Right lung (tissue), 10 donors: ENCODE measurements around the gene PKHD1. TPM values are rescaled to one million over a fixed set of nuclear protein-coding genes. Genes with fewer than 3 reads are reported as not detected.

Experiments
- DNase-seq, 2 donors: peaks; one replicate each; pipeline ENCODE4 v3.0.0-alpha.2; 2013
- long read RNA-seq, 8 donors: transcript quantifications; one replicate each; lab custom pipeline, GENCODE V29; 2026
- polyA plus RNA-seq, 5 donors: library from polyadenylated mRNA; unstranded; fragments of 120-200 nt; gene quantifications; one replicate each; pipeline versions ENCODE4 v1.2.1 to v1.2.3, GENCODE V29; 2013; ENCODE audit warnings: inconsistent platforms in 1 of 5, low replicate concordance in 1 of 5; ENCODE audit not compliant: insufficient read length in 5 of 5, insufficient read depth in 1 of 5

The PKHD1 gene
- polyA plus RNA-seq, result 1 to 10 TPM; 3.2 to 7.6 (median 6.4) TPM
- long read RNA-seq, donor 1, result 0 reads
- long read RNA-seq, donor 2, result 0 reads
- long read RNA-seq, donor 3, partial matches to known transcripts, result 6 of 6 reads
- long read RNA-seq, donor 3, other reads (novel, unspliced or antisense), result 0 of 6 reads
- long read RNA-seq, donor 4, result 0 reads
- long read RNA-seq, donor 5, result 0 reads
- long read RNA-seq, donor 6, result 0 reads
- long read RNA-seq, donor 7, result 0 reads
- long read RNA-seq, donor 8, result 0 reads

GRCh38 chr6:52087498-52087999 is at the start of gene PKHD1:
Gene PKHD1, minus strand, starts transcription at chr6:52087613. Its CDS starts 2,680 bp downstream, at chr6:52084933.
- peak; percentile 58 to 59 for DNase-seq

GRCh38 chr6:52136934-52137467 is 49.6 kb upstream of the PKHD1 start:
- no peak for DNase-seq

DNA sequence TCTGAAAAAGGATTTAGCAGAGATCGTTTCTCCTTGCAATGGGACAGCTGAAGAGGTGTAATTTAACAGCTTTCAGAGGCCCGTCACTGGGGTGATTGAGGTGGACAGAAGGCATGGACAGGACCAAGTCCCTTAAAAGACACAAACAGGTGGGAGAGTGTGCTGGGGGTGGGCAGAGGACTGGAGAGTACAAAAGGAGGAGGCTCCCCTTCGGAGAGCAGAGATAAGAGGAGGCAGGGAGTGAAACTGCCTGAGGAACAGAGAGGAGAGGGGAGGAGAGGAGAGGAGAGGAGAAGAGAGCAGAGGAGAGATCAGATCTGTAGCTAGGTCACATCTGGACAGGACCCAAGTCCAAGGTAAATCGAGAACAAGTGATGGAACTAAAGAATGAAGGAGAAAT is 48.6 kb upstream of the PKHD1 start:
- no peak for DNase-seq

- no peak for DNase-seq
These were observed 47.8 kb upstream of the PKHD1 start for GRCh38 chr6:52135217-52135616.

- DNase-seq, result no peak
These were observed 46.6 kb upstream of the PKHD1 start for GRCh38 chr6:52134011-52134410.

- DNase-seq, result no peak
These were observed 45.9 kb upstream of the PKHD1 start for GRCh38 chr6:52133324-52133723.

GRCh38 chr6:52132292-52132691 is 44.9 kb upstream of the PKHD1 start:
- DNase-seq, result no peak

GRCh38 chr6:52130440-52130839 is 43.0 kb upstream of the PKHD1 start:
- DNase-seq, result no peak

GRCh38 chr6:52127957-52128356 is 40.5 kb upstream of the PKHD1 start:
- no peak for DNase-seq

DNA sequence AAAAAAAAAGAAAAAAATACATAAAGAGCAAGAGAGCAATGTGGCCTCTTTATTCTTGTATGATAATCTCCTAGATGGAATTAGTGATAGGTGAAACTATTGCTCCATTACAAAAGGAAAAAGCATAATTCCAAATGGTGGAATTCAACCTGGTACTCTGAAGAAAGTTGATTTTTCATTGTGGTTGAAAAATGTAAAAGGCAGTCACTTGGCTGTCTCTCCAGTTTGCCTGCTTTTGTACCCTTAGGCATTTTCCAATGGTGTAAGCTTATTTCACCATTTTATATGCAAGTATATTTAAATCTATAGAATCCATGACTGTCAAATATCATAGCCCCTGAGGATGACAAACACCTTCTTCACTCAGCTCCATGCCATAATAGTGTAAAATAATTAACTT is 38.8 kb upstream of the PKHD1 start:
- DNase-seq, result no peak

DNA sequence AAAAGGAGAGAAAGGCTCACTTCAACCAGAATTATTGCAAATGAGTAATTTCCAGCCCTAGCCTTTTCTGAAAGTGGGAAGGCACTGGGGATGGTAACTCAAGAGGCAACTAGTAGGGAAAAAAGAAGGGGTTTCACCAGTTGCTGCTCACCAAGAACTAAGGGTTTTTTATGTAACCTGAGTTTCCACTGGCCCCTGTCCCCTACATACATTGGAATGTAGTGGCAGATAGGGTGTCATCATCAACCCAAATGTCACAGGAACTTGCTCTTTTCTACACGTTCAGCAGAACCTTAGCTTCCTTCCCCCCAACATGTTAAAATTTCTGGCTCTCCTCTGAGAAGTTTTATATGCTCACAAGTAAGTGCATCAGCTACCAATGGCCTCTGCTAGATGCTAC is 38.2 kb upstream of the PKHD1 start:
- DNase-seq, result no peak

DNA sequence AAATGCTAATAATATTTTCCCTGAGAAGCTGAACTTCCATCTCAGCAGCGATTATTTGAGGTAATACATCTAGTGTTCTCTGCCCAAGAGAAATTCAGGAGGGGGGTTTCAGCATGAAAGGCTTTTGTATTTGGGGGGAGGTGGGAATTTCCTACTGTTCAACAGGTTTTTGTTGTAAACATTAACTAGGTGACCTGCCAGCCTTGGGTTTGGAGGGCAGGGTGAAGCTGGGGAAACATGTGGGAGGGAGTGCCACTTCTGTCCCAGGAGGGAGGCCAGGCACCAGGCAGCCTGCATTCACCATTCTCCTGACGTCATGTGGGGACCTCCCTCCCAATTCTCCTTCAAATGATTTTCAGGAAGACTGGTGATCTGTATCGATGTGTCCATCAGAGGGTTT is 37.7 kb upstream of the PKHD1 start:
- peak in 1 of 2 donors; percentile 18 for DNase-seq

GRCh38 chr6:52124126-52125121 is 37.0 kb upstream of the PKHD1 start:
- DNase-seq, result no peak

DNA sequence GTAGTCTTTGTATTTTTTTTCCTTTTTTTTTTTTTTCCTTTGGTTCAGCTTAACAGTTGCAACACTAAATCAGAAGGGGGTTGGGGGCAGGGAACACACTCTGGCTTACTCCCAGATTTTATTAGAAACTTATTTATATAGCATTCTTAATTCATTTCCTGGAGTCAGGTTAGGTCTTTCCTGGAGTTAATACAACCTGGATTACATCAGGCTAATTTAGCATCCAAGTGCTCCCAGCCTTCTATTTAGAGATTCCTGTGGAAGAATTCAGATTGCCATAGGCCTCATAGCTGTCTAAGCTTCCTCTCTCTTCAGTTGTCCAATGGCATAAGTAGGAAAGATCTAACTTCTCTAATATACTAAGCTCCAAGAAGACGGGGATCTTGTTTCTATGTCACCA is 35.8 kb upstream of the PKHD1 start:
- DNase-seq, result no peak

GRCh38 chr6:52117352-52117751 is 29.9 kb upstream of the PKHD1 start:
- DNase-seq, result no peak

DNA sequence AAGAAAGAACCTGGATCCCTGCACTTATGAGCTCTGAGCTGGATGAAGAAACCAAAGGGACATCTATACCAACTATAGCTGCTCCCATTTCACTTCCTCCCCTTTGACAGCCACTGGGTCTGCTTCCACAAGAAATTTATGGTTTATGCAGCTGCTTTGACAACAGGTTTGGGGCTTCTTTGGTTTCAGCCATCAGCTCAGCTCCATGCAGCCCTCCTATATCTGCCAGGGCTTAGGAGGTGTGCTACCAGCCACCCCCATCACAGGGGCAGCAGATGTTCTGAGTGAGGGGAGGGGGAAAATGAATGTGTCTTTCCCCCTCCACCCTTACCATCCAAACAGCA is 29.2 kb upstream of the PKHD1 start:
- DNase-seq, result no peak

DNA sequence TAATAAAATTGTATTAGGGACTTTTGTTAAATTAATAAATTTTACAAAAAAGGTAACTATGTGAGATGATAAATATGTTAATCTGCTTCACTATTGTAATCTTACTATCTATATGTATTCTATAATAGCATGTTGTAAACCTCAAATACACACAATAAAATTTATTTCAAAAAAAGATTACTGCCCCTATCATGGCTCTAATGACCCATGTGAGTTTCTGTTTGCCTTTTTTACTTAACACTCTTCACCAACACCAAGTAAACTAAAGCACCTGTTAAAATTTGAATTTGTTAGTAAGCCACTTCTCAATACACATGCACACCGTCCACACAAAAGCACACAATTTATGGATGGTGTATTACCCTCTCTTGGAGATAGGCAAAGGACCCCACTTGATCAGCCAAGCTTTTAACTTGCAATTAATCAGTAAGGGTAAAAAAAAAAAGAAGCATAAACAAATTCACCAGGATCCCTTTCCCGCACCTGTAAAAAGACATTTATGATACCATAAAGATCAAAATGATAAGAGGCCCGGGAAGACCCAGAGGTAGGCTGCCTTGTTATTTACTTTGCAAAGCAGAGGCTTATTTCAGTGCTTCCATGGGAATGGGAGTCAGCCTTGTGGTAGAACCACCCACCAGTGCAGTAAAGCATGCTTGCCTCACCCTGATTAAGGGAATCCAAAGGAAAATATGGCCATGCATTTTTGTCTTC is 28.6 kb upstream of the PKHD1 start:
- DNase-seq, result no peak

DNA sequence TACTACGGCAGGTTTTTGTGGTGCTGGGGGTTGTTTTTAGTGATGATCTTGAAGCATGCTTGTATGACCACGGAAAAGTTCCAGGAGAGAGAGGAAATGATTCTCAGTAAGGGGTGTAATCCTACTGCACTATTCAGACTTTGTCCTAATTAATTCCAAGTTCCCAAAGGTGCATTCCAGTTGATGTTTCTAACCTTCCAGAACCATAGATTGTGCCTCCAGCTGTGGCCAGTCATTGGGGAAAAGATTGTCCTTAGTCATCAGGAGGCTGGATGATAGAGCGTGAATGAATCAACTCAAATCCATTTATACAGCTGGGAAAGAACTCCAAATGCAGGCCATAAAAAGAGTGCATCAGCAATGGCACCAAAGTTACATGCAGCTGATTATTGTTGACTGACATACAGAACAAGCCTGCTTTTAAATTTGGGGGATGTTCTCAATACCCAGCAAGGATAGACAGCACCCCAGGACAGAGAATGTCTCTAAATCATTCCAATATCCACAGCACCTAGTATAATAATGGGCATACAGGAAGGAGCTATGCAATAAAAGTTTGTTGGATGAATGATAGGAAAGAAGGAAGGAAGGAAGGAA is 27.8 kb upstream of the PKHD1 start:
- DNase-seq, result no peak

- no peak for DNase-seq
These were observed 21.8 kb upstream of the PKHD1 start for GRCh38 chr6:52109171-52109571.

DNA sequence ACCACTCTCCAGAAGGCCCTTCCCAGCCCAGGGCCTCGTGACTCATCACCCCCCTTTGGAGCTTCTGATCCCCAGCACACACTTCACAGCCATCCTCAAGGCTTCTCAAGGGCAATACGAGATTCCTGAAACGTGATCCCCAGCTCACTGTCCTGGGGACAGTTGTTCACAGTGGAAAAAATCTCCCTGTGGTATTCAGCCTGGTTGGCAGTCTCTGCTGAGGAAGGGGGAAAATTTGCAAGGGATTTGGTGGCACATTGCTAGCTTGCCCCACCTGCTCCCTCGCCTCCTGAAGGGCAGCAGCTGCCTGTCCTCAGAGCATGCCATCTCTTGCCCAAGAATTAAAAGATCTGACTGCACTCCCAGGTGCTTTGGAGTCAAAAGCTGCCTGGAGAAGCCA is 20.7 kb upstream of the PKHD1 start:
- no peak for DNase-seq

DNA sequence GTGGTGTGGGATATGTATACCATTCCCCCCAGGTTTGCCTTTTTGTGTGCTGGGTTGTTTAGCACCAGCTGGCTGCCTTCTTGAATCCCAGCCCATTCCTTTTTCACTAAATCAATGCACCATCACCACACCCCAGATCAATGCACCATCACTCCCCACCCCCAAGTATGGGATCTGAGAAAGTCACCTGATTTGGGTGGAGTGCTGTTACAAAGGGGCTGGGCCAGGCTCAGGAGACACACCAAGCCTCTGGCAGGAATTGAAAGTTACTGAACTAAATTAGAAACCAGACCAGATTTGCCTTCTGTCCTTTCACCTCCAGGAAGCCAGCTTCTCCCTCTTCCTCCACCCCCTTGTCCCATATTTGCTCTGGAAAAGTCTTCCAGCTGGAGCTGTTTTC is 19.6 kb upstream of the PKHD1 start:
- DNase-seq, result no peak

- no peak for DNase-seq
These were observed 17.6 kb upstream of the PKHD1 start for GRCh38 chr6:52104979-52105378.
